Left colon (tissue), 2 donors: ENCODE data around the gene ZEB1. TPM values are rescaled to one million over a fixed set of nuclear protein-coding genes. Genes with fewer than 3 reads are reported as not detected.
"Not testable (repeated sequence)": the region's sequence is repeated elsewhere in the genome, so short reads cannot be mapped to it uniquely, and the experiment has no call there.

Experiments used
- ATAC-seq: fragments of 200-7000 bp; cut with Tn5 transposase; one replicate; pipeline ENCODE4 v1.9.1; 2020; ENCODE audit warnings: mild to moderate bottlenecking, moderate library complexity
- DNase-seq, 2 donors: peaks; one replicate each; pipeline ENCODE4 v3.0.0-alpha.2; 2020
- intact Hi-C, 2 donors: fragments of 100-400 bp; cut with DNase I in 1 of 2; cut with micrococcal nuclease in 1 of 2; formaldehyde crosslinking; loops; one replicate each; pipeline versions ENCODE4 v1.11.2 to v1.14.0; 2022; cut with DNase I, micrococcal nuclease
- total RNA-seq, 2 donors: library from RNA; stranded (reverse); fragmentation: NEBNext Ultra II Directional; extraction: Animal tissue kit (Norgen Biotek cat#: 25700); gene quantifications; one replicate each; pipeline ENCODE4 v1.2.1, GENCODE V29; 2021
- donor health status: DM: no; HTN: no; CAD: no.
- donor health status: DM: yes; HTN: yes; CAD: no.

Gene ZEB1
- total RNA-seq, 2 donors from 2014 or later, result 8.5 to 24.9 TPM

DNA sequence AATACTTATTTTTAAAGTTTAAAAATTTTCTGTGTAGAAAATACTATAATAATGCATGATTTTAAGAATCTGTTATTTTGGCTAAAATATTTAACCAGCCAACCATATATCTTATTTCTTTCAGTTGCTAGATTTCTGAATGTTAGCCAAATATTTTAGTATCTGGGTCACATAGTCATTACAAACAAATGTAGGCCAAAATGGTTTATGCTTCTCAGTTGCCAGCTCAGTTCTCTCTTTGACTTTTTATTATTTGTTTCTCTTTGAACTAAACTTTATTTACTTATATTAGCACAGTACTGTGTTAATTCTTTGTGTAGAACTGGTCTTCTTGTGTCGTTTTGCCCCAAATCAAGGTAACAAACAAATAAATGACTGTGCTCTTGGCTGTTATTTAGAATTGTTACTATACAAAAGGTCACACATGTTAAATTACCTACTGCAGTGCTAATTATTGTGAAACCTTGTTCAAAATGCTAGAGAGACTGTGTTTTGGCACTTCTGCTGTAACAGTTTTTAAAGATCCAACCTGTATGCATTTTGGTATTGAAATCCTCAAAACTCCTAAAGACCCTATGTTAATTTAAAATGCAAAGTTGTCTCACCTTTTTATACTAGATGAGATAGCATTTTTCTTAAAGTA is 39.8 kb downstream of the ZEB1 start:
- ATAC-seq (no peak), DNase-seq (no peak)
- intact Hi-C loops, result no loop called here

DNA sequence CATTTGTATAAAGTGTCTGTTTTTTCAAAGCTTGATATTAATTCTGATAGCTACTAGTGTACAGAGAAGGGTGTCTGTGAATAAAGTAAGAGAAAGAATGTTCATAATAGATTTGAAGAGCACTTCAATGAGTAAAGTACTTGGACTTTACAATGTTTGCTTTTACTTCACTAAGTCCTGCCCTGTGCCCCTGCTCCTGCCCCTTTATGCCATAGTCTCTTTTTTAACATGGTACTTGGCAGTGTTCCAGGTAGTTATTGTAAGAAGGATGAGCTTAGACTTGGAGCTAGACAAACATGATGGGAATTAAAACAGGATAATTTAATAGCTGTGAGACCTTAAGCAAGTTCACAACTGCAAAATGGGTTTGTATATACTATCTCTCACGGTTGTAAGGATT is 41.0 kb downstream of the ZEB1 start:
- DNase-seq, result no peak
- intact Hi-C loops, result no loop called here
- ATAC-seq, result no peak

DNA sequence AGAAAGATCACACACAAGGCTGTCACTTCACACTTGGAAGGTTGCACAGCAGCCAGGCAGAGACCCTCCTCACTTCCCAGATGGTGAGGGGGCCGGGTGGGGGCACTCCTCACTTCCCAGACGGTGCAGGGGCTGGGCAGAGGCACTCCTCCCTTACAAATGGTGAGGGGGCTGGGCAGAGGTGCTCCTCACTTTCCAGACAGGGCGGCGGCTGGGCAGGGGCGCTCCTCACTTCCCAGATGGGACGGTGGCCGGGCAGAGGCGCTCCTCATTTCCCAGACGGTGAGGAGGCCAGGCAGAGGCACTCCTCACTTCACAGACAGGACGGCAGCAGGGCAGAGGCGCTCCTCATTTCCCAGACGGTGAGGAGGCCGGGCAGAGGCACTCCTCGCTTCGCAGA is 42.5 kb downstream of the ZEB1 start:
- ATAC-seq, DNase-seq, intact Hi-C loops: not testable (repeated sequence)

DNA sequence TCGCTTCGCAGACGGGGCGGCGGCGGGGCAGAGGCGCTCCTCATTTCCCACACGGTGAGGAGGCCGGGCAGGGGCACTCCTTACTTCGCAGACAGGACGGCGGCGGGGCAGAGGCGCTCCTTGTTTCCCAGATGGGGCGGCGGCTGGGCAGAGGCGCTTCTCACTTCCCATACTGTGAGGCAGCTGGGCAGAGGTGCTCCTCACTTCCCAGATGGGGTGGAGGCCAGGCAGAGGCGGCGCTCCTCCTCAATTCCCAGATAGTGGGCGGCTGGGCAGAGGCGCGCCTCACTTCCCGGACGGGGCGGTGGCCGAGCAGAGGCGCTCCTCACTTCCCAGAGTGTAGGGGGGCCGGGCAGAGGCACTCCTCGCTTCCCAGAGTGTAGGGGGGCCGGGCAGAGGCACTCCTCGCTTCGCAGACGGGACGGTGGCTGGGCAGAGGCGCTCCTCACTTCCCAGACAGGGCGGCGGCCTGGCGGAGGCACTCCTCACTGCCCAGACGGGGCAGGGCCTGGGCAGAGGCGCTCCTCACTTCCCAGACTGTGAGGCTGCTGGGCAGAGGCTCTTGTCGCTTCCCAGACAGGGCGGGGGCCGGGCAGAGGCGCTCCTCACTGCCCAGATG is 43.1 kb downstream of the ZEB1 start:
- DNase-seq (no peak), ATAC-seq (no peak)
- intact Hi-C loops, result no loop called here

DNA sequence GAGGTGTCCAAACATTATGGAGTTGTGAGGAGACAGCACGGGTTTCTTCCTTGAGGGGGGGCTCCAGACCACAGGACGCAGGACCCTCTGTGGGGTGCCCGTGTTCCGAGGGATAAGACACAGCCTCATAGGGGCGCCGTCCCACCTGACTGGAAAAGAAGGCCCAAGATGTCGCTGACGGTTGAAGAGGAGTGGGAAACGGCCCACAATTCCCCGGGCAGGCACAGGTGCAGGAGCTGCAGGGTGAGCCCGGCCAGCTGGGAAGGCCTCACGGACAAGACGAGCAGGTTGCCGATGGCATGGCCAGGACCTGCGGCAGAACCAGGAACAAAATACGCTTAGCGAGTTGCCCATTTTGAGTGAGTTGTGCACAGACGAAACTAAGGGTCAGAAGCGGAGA is 44.7 kb downstream of the ZEB1 start:
- ATAC-seq, intact Hi-C loops, DNase-seq: not testable (repeated sequence)

DNA sequence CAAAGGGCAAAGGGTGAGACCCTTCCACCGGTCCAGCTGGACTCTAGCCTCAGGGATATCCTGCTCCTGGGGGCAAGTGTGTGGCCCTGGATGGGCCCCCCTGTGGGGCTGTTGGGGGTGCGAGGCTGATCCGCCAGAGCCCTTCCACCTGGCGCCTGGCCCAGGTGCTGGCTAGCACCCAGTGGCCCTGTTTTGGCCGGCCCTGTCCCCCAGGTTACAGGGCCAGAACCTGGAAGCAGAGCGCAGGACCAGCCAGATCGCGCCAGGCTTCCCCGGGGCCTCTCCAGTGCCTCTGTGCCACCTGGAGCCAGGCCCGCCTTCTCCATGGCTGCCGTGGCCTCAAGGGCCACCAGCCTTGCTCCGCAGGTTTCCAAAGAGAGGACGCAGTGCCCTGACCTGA is 45.2 kb downstream of the ZEB1 start:
- ATAC-seq, DNase-seq: not testable (repeated sequence)

DNA sequence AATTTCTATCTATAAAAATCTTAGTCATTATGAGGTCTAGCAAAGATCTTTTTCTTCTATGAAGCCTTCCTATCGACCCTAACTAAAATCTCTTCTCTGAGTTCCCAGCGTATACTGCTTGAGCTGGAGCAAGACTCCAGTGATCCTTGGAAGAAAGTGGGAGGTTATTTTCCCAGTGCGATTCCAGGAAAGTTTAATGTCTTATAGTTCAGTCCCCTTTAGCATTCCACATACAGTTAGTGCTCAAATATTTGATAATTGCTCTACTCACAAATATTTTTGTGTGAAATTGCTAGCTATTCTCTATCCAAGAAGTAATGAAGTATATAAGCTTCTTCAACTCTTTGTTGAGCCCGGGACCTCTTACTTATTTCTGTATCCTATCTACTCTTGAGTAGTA is 47.7 kb downstream of the ZEB1 start:
- ATAC-seq (no peak), DNase-seq (no peak)
- intact Hi-C loops, result no loop called here

More for the DNA sequence above, 45.2 kb downstream of the ZEB1 start:
- intact Hi-C loops, result not testable (repeated sequence)

DNA sequence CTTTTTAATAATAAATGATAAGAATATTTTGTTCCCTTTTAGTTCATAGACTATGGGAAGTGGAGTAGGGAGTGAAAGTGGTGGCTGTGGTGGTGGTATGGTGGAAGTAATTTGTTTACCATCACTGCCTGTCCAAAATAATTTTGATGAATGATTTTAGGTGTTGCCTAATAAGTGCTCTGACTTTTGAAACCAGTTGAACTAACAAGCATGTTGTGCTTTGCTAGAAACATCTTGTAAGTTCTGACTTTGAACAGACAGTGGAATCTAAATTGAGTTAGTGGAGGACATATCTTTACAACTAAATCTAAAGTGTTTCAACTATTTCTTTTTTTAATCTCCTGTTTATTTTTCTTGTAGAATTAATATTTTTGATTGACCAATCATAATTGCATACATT is 49.7 kb downstream of the ZEB1 start:
- ATAC-seq (no peak), DNase-seq (no peak)
- intact Hi-C loops, result no loop called here

DNA sequence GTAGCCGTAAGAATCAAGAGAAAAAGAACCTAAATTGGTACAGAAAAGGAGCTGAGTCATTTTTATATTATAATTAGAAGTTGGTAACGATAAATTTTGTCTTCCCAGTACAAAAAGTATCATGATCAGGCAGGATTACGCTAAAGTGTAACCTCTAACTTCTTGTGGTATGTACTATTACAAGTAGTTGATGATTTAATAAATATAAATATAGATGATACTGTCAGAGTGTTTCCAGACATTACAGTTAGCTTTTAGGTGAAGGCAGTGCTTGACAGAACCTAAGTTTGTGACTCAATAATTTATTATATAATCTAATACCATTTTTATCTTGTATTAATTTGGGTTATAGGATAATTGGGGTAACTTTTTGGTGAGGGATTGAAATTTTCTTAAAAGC is 53.4 kb downstream of the ZEB1 start:
- intact Hi-C loops, result no loop called here
- no peak for ATAC-seq

DNA sequence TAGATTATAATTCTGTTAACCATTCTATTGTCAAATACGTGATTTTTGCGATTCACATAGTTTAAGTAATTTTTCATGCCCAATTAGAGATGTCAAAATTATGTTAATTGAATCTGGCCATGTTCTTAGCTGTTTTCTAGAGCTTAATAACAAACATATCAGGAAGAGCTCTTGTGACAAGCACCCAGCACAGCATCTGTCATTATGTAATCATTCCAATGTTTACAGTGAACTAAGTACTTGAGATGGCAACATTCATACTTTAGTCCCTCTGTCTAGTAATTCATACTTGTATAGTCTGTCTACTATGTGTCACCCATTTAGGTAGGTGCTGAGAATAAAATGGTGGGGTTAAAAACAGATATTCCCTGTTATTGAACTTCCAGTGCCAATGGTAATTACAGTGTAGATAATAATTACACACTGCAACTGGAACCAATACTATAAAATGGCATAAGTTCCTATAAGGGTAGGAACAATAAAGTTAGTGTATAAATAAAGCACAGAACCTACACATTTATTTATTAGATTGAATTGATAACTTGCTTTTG is 55.2 kb downstream of the ZEB1 start:
- DNase-seq (no peak), ATAC-seq (no peak)
- intact Hi-C loops, result no loop called here

More for the DNA sequence above, 53.4 kb downstream of the ZEB1 start:
- DNase-seq, result no peak

DNA sequence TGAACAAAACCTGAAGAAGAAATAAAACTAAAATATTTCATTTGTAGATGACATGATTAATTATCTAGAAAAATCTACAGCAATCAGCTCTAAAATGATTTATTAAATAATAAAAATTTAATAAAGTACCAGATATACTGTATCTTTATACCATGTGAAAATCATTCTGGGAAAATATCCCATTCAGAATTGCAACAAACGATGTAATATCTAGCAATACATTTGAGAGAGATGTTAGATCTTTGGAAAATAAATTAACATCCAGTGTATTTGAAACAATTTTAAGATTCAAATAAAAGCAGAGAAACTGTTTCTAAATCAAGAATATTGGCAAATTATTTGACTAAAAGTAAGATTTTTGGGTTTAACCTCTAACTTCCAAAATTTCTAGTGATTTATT is 62.2 kb downstream of the ZEB1 start:
- no peak for ATAC-seq
- DNase-seq, result no peak
- intact Hi-C loops, result no loop called here

DNA sequence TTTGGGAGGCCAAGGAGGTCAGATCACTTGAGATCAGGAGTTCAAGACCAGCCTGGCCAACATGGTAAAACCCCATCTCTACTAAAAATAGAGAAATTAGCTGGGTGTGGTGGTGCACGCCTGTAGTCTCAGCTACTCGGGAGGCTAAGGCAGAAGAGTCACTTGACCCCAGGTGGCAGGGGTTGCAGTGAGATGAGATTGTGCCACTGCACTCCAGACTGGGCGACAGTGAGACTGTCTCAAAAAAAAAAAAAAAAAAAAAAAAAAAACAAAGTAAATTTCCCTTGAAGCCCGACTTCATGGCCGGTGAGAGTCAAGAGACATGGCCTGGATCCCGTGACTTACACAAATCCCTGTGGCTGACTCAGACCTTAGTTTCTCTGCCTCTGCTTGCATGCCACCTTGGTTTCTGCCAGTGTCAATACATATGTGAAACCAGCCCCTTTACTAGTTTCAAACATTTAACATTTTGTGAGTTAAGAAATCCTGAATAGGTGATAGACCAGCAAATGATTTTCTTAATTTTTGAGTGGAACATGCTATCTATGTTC is 62.8 kb downstream of the ZEB1 start:
- intact Hi-C loops, result no loop called here
- no peak for ATAC-seq
- no peak for DNase-seq

DNA sequence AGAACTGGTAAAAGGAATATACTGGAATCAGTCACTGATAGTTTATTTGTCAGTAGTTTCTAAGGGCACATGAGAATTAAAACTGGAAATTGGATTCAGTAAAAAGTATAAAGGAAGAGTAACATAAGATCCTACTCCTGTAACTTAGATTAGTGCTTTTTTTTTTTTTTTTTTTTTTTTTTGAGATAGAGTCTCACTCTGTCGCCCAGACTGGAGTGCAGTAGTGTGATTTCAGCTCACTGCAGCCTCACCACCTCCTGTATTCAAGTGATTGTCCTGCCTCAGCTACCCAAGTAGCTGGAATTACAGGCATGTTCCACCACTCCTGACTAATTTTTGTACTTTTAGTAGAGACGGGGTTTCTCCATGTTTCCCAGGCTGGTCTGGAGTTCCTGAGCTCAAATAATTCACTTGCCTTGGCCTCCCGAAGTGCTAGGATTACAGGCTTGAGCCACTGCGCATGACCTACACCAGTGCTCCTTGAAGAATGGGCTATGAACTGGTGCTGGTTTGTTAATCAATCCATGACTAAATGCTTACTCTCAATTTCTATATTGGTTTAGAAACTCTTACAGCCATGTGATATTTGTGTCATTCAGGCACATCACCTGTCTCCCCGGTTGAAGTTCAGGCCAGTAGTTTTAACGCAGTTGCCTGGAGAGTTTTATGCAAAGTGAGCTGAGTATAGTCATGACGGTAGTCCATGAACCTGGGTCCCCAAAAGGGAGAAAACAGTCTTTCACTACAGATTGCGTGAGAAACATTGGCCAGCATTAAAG is 65.0 kb downstream of the ZEB1 start:
- intact Hi-C loops, result no loop called here
- no peak for DNase-seq
- ATAC-seq, result no peak

DNA sequence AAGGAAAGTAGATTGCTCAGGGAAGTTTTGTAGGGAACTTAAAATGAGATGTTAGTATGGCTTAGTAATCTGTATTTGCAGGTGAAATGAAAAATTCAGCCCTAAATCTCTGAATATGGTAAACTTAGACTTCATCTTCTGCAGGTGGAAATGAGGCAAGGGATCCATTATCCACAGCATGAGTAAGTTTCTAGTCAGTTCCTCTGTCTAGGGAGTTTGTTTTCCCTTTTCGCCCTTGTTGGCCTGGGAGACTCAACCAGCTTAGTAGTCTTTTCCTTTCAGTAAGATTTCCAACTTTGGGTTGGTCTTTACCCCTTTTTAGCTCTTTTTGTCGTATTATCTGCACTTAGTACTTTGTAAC is 65.6 kb downstream of the ZEB1 start:
- no peak for ATAC-seq
- intact Hi-C loops, result no loop called here
- DNase-seq, result no peak

DNA sequence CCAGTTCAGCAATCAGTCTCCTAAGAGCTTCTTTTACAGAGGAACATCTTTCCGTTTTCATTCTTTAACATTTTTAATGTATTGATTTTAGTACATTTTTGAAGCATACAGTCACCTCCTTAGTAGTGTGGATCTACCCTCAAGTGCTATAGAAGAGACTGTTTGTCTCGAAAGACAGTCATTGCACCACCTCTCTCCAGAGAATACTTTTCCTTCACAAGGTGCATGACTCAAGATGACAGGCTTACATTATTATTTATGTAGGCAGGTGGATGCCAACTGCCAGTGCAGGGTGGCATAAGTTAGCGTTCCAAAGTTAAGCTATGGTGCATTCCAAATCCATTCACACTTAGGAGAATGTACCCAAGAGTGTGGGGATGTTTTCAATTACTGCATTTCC is 71.8 kb downstream of the ZEB1 start:
- DNase-seq (no peak), ATAC-seq (no peak)
- intact Hi-C loops, result no loop called here

DNA sequence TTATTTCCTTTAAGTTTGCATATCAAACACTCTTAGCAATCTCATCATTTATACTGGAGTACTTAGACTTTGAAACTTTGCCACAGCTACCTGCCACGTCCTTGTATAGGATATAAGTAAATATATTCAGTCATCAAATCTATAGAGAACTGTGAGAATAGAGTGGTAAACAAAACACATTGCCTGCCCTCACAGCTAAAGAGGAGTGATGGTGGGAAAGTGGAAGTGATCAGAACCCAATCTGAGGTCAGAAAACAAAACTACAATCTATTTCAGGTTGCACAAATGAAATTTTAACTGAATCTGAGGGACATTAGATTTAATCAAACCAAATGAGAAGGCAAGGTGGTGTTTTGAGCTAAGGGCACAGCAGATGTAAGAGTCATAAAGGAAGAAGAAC is 74.8 kb downstream of the ZEB1 start:
- intact Hi-C loops, result no loop called here
- DNase-seq (no peak), ATAC-seq (peak; percentile 20)

DNA sequence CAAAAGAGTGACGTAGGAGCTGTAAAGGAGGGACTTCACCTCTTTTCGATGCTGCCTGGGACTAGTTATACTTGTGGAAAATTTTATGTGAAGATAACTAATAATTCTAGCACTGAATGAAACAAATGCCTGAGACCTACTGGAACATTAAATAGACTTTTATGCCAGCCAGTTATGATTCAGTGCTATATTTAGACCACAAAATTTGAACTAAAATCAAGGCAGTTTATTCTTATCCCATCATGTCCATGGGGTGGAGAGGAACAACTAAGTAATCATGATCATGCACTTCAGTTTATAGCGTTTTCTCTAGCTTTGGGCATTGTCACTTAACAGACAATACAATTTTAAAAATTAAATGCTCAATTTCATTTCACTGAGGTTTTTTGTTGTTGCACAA is 76.7 kb downstream of the ZEB1 start:
- no peak for ATAC-seq
- no peak for DNase-seq
- intact Hi-C loops, result no loop called here

DNA sequence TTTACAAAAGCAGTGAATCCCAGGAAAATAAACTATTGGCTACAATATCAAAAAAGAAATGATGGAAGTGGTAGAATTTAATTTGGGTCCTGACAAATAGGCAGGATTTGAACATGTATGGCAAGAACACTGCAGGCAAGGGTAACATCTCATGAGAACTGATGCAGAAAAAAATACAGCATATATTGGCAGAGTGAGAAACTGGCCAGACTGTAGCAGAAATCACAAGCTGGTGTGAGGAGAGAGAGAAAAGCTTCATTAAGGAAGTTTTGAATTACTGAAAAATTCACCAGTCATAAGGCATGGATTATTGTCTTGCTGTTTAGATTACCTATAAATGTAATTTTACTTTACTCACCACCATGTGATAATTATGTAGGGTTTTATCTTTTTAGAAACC is 77.4 kb downstream of the ZEB1 start:
- ATAC-seq (no peak), DNase-seq (no peak)
- intact Hi-C loops, result no loop called here

DNA sequence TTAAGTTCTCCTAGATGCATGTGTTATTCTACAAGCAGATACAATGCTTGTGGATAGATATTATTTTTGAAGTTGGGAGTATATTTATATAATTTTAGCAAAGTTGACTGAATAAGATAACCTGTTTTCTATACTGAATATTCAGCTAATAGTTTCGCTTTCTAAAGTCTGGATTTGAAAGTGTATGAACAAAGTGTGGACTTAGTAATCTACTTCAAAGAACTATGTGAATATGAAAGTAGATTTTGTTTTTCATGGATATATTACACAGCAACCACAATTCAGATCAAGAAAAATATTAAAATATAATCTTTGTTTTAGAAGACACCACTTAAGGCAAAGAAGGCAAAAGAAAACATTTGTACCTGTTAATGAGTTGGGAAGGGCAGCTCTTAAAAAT is 78.8 kb downstream of the ZEB1 start:
- DNase-seq, result no peak
- intact Hi-C loops, result no loop called here
- ATAC-seq, result no peak

DNA sequence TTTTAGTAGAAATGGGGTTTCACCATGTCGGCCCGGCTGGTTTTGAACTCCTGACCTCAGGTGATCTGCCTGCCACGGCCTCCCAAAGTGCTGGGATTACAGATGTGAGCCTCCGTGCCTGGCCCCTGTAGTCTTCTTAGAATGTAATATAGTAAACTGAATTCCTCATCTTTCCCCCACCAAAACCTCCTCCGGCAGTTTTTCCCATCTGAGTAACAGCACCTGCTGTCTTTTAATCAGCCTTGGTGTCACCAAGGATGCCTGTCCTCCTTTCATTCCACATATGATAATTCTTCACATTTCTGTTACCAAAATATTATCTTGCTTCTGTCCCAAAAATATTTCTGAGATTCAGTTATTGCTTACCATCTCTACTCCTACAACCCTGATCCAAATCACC is 80.2 kb downstream of the ZEB1 start:
- no peak for ATAC-seq
- no peak for DNase-seq
- intact Hi-C loops, result no loop called here
